ENCODE data around the gene OR3A3.
"Not testable (repeated sequence)": the region's sequence is repeated elsewhere in the genome, so short reads cannot be mapped to it uniquely, and the experiment has no call there.

OR3A3 gene

GRCh38 chr17:3448059-3448665, 37.0 kb downstream of the OR3A3 start:
- POLR2A ChIA-PET, result no interaction called here

GRCh38 chr17:3466355-3466754, 55.2 kb downstream of the OR3A3 start:
- CTCF ChIA-PET; H3K27ac ChIP-seq (ENCODE audit: extremely low read depth, low read depth, low read length); H3K9me3 ChIP-seq (ENCODE audit: control insufficient read depth, insufficient read depth, low read depth, low read length): not testable (repeated sequence)

More at GRCh38 chr17:3448059-3448665, 37.0 kb downstream of the OR3A3 start:
- Histone ChIP-seq H3K27ac (ENCODE audit: extremely low read depth, low read depth, low read length) (no peak overlapping the region), H3K36me3 (ENCODE audit: control insufficient read depth in 2 of 2, insufficient read depth in 1 of 2, low read length in 2 of 2) (no peaks in the 10 kb centered on the region), H3K4me1 (ENCODE audit: control insufficient read depth, insufficient read depth, low read length) (no peaks in the 10 kb centered on the region), H3K9me3 (ENCODE audit: control insufficient read depth, insufficient read depth, low read depth, low read length) (no peaks in the 10 kb centered on the region), H3K4me3 (ENCODE audit: low read depth, low read length) (no peak overlapping the region)
- no peak for TF ChIP-seq ZNF354C (tag by site-specific recombination; IDR thresholded peaks at IDR 0.05; ENCODE audit: borderline replicate concordance, low read depth)
- no peak for TF ChIP-seq ZNF311 (tag by site-specific recombination; IDR thresholded peaks at IDR 0.05; ENCODE audit: borderline replicate concordance)
- no peak for TF ChIP-seq ZBTB8A (tag by site-specific recombination; IDR thresholded peaks at IDR 0.05)
- TF ChIP-seq, protein P1, sequence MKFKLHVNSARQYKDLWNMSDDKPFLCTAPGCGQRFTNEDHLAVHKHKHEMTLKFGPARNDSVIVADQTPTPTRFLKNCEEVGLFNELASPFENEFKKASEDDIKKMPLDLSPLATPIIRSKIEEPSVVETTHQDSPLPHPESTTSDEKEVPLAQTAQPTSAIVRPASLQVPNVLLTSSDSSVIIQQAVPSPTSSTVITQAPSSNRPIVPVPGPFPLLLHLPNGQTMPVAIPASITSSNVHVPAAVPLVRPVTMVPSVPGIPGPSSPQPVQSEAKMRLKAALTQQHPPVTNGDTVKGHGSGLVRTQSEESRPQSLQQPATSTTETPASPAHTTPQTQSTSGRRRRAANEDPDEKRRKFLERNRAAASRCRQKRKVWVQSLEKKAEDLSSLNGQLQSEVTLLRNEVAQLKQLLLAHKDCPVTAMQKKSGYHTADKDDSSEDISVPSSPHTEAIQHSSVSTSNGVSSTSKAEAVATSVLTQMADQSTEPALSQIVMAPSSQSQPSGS (tag by site-specific recombination; IDR thresholded peaks at IDR 0.05; ENCODE audit: low read depth), result no peak
- TF ChIP-seq HIC1 (tag by site-specific recombination; IDR thresholded peaks at IDR 0.05), result no peak
- TF ChIP-seq ZNF830 (tag by site-specific recombination; IDR thresholded peaks at IDR 0.05; ENCODE audit: low read depth), result no peak
- TF ChIP-seq ZFP37 (tag by site-specific recombination; IDR thresholded peaks at IDR 0.05), result no peak
- no peak for TF ChIP-seq IKZF3 (tag by site-specific recombination; IDR thresholded peaks at IDR 0.05)
- TF ChIP-seq ZNF664 (tag by site-specific recombination; IDR thresholded peaks at IDR 0.05), result no peak
- TF ChIP-seq ZNF433 (tag by site-specific recombination; IDR thresholded peaks at IDR 0.05; ENCODE audit: low read depth), result no peak
- no peak for TF ChIP-seq MYNN (tag by site-specific recombination; IDR thresholded peaks at IDR 0.05; ENCODE audit: borderline replicate concordance)
- TF ChIP-seq, protein P2, sequence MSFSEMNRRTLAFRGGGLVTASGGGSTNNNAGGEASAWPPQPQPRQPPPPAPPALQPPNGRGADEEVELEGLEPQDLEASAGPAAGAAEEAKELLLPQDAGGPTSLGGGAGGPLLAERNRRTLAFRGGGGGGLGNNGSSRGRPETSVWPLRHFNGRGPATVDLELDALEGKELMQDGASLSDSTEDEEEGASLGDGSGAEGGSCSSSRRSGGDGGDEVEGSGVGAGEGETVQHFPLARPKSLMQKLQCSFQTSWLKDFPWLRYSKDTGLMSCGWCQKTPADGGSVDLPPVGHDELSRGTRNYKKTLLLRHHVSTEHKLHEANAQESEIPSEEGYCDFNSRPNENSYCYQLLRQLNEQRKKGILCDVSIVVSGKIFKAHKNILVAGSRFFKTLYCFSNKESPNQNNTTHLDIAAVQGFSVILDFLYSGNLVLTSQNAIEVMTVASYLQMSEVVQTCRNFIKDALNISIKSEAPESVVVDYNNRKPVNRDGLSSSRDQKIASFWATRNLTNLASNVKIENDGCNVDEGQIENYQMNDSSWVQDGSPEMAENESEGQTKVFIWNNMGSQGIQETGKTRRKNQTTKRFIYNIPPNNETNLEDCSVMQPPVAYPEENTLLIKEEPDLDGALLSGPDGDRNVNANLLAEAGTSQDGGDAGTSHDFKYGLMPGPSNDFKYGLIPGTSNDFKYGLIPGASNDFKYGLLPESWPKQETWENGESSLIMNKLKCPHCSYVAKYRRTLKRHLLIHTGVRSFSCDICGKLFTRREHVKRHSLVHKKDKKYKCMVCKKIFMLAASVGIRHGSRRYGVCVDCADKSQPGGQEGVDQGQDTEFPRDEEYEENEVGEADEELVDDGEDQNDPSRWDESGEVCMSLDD (tag by site-specific recombination; IDR thresholded peaks at IDR 0.05), result no peak
- CTCF ChIA-PET, result no interaction called here

GRCh38 chr17:3469529-3469928, 58.4 kb downstream of the OR3A3 start:
- H3K9me3 ChIP-seq (ENCODE audit: control insufficient read depth, insufficient read depth, low read depth, low read length), result no peaks in the 10 kb centered on the region
- H3K36me3 ChIP-seq (ENCODE audit: control insufficient read depth in 2 of 2, insufficient read depth in 1 of 2, low read length in 2 of 2), result no peaks in the 10 kb centered on the region
- no peak overlapping the region for H3K27ac ChIP-seq (ENCODE audit: extremely low read depth, low read depth, low read length)
- H3K4me3 ChIP-seq (ENCODE audit: low read depth, low read length), result no peak overlapping the region
- H3K4me1 ChIP-seq (ENCODE audit: control insufficient read depth, insufficient read depth, low read length), result no peaks in the 10 kb centered on the region
- TF ChIP-seq, protein P1 (tag by site-specific recombination; IDR thresholded peaks at IDR 0.05; ENCODE audit: low read depth), result no peak
- ChIA-PET CTCF (no interaction called here), POLR2A (no interaction called here)

More at GRCh38 chr17:3466355-3466754, 55.2 kb downstream of the OR3A3 start:
- H3K4me1 ChIP-seq (ENCODE audit: control insufficient read depth, insufficient read depth, low read length); H3K4me3 ChIP-seq (ENCODE audit: low read depth, low read length); H3K36me3 ChIP-seq (ENCODE audit: control insufficient read depth in 2 of 2, insufficient read depth in 1 of 2, low read length in 2 of 2); POLR2A ChIA-PET: not testable (repeated sequence)

Measured in HEK293 (cell line).